BJ (cell line): ENCODE data around the gene MATN1. TPM values are rescaled to one million over a fixed set of nuclear protein-coding genes. Genes with fewer than 3 reads are reported as not detected.

Experiments used
- CTCF ChIA-PET: fragments of 350-600 bp; formaldehyde crosslinking; extraction: SDS; loops from one replicate; lab custom pipeline; 2021; ENCODE audit warnings: antibody characterized with exemption, inconsistent platforms; lab: Yijun Ruan, JAX
- POLR2A ChIA-PET: fragments of 300-600 bp; sonication (Branson Sonifier 250); formaldehyde crosslinking; extraction: SDS; loops from one replicate; lab custom pipeline; 2021; ENCODE audit warnings: antibody characterized with exemption; lab: Charles Lee
- DNase-seq: peaks from one replicate; pipeline ENCODE4 v3.0.0-alpha.2; 2011; ENCODE audit warnings: low read depth
- H3K27me3 ChIP-seq: 2 replicates; pipeline ENCODE4 v1.6.0; 2011; ENCODE audit warnings: low read length; ENCODE audit not compliant: control insufficient read depth, insufficient read depth
- H3K36me3 ChIP-seq: 2 replicates; pipeline ENCODE4 v1.5.1; 2011; ENCODE audit warnings: low read length; ENCODE audit not compliant: control insufficient read depth, insufficient read depth
- H3K4me3 ChIP-seq: 2 replicates; pipeline ENCODE4 v1.5.1; 2011; ENCODE audit warnings: low read depth, mild to moderate bottlenecking, control low read depth, low read length
- polyA plus RNA-seq: library from polyadenylated mRNA; depleted of rRNA; stranded (reverse); fragments of >200 nt; gene quantifications from 2 replicates; pipeline ENCODE4 v1.2.3, GENCODE V29; 2011
- TF ChIP-seq, protein P1 (sequence below): IDR thresholded peaks from 2 replicates; pipeline ENCODE4 v1.5.1; 2011; ENCODE audit warnings: low read depth, mild to moderate bottlenecking, control low read depth, inconsistent platforms, low read length, moderate library complexity; ENCODE audit not compliant: insufficient read depth

The MATN1 gene
- polyA plus RNA-seq, 1 experiment = 0.13 TPM

DNA sequence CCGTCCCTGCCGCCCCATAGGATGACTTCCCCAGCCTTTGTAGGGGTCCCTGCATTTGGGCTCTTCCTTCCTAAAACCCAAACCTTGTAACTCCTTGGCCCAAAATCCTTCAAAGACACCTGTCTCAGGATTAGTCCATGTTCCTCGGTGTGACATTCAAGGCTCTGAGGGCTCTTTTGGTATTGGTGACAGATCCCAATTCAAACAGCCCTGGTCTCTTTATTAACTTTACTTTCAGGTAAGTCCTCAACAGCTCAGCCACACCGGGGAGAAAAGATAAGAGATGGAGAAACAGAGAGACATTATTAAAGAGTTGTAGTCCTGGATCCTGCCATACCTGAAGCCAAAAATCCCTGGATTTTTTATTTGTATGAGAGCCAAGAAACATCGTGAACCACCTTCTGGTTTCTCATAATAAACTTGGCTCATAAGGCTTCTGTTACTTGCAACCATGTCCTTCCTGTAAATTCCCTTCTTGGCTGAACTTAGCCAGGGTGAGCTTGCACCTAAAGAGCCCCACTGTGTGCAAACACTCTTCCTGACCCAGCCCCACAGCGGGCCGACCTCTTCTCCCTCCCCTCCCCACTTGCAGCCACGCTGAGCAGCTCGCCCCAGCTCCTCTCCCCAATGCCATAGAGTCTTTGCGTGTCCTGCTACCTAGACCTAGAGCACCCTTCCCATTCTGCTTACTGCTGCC, 7.9 kb upstream of the MATN1 start:
- H3K27me3 ChIP-seq = peaks cover 4% of the 10 kb centered on the region
- no peaks in the 10 kb centered on the region for H3K36me3 ChIP-seq
- POLR2A ChIA-PET = no interaction called here
- no peak for DNase-seq
- TF ChIP-seq, protein P1, sequence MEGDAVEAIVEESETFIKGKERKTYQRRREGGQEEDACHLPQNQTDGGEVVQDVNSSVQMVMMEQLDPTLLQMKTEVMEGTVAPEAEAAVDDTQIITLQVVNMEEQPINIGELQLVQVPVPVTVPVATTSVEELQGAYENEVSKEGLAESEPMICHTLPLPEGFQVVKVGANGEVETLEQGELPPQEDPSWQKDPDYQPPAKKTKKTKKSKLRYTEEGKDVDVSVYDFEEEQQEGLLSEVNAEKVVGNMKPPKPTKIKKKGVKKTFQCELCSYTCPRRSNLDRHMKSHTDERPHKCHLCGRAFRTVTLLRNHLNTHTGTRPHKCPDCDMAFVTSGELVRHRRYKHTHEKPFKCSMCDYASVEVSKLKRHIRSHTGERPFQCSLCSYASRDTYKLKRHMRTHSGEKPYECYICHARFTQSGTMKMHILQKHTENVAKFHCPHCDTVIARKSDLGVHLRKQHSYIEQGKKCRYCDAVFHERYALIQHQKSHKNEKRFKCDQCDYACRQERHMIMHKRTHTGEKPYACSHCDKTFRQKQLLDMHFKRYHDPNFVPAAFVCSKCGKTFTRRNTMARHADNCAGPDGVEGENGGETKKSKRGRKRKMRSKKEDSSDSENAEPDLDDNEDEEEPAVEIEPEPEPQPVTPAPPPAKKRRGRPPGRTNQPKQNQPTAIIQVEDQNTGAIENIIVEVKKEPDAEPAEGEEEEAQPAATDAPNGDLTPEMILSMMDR = no peak
- H3K4me3 ChIP-seq = no peak overlapping the region
- CTCF ChIA-PET = interaction anchor here (1.4 to 4.4 kb wide), 3 partner anchors 10 to 13 kb away, joined by 3 to 48 read pairs (median 5); no protein-coding TSS in a partner anchor

DNA sequence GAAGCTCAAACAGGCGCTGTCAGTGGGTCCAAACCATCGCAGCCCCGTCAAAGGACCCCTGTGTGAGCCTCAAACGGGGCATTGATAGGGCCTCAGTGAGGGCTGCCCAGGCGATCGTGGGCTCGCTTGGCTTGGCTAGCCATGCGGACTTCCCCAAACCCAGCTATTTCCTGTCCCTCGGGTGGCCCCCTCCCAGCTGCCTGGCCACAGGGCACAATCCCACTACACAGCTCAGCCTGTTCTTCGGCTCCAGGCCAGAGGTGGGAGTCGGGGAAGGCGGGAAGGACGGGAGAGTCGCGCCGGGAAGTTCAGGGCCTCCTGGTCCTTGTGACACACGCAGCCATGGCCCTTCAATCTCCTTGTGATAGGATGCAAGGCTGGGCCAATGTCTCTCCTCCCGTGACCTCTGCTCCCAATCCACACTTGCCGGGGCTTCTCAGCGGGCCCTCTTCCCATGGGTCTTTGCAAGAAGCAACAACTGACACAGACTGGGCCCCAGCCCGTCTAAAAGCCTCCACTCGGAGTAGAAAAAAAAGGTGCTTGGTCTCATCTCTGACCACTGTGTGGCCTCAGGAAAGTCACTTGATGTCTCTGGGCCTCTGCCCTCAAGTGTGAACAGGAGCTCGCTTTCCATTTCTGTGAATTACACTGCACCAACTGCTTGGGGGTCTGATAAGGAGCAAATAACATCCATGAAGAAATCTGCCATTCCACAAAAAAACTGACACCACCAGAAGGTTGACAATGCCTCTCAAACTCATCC, 7.1 kb upstream of the MATN1 start:
- DNase-seq = no peak
- H3K4me3 ChIP-seq = no peak overlapping the region
- H3K36me3 ChIP-seq = no peaks in the 10 kb centered on the region
- peaks cover 1% of the 10 kb centered on the region; the same call in 1 of the 2 replicates for H3K27me3 ChIP-seq
- POLR2A ChIA-PET = interaction anchor here (0.6 kb wide), 1 partner anchor 12 kb away, joined by 3 read pairs; no protein-coding TSS in a partner anchor
- TF ChIP-seq, protein P1 = no peak
- CTCF ChIA-PET = interaction anchor here (0.8 to 6.0 kb wide), 6 partner anchors 9 to 55 kb away, joined by 3 to 48 read pairs (median 8); no protein-coding TSS in a partner anchor

DNA sequence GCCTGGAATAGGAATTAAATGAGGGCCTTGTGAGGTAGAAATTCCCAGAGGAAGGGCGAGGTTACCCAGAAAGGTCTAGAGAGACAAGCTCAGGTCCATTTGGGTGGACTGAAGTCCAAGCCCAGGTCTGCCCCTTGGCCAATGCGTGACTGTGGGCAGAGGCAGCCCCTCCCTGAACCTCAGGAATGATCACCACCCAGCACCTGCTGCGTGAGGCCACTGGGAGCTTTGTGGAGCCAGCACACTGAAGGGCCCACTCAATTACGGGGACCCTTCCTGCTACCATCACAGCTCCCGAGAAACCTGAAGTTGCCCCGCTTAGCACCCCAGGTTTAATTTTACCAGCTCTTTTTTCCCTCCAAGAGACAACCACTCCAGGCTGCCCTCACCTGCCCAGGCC, 6.5 kb upstream of the MATN1 start:
- ChIA-PET POLR2A (interaction anchor here (0.6 kb wide), 1 partner anchor 11 kb away, joined by 3 read pairs; no protein-coding TSS in a partner anchor), CTCF (interaction anchor here (0.7 to 6.0 kb wide), 6 partner anchors 8 to 56 kb away, joined by 3 to 48 read pairs (median 8); no protein-coding TSS in a partner anchor)
- no peak for DNase-seq
- Histone ChIP-seq H3K36me3 (no peaks in the 10 kb centered on the region; the same call in 1 of the 2 replicates), H3K4me3 (no peak overlapping the region), H3K27me3 (peaks cover 1% of the 10 kb centered on the region; the same call in 1 of the 2 replicates)
- TF ChIP-seq, protein P1 = no peak

DNA sequence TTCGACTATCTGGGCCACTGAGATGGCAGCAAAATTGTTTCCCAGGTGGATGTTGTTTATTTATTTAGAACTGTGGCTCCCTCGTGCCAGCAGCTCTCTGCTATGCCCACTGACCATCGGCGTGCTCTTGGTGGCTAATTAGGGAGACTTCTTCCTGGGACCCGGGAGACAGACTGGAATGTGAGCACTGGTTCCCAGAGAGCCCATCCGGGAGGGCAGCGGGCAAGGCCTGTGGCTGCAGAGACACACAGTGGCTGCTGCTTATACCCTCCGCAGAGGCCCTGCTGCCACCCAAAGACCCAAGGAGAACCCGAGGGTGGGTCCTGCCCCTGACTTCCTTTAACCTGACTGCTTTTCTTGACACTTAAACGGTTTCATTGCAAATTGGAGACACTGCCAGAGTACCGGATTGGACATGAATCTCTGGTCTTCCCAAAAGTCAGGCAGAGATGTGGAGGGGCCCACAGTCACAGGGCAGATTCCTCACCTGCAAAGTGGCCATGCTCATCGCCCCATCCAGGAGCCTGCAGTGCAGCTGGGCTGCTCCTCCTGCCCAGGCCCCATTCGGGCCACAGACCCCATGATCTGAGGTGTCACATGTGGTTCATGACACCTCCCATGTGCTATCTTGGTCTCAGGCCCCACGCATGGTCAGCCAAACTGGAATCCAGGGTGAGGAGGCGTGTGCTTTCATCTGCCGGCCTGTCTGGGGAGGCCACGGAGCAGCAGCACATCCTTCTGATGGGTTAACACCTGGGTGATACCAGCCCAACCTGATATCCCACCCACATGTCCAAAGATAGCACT, 5.7 kb upstream of the MATN1 start:
- POLR2A ChIA-PET = no interaction called here
- Histone ChIP-seq H3K36me3 (no peaks in the 10 kb centered on the region; the same call in 1 of the 2 replicates), H3K4me3 (no peak overlapping the region), H3K27me3 (peaks cover 1% of the 10 kb centered on the region; the same call in 1 of the 2 replicates)
- CTCF ChIA-PET = interaction anchor here (0.7 to 6.5 kb wide), 8 partner anchors 8 to 53 kb away, joined by 3 to 73 read pairs (median 8); no protein-coding TSS in a partner anchor
- DNase-seq = no peak
- TF ChIP-seq, protein P1 = no peak
